Prostate gland (tissue), 2 donors: ENCODE measurements around the gene LATS2. TPM values are rescaled to one million over a fixed set of nuclear protein-coding genes. Genes with fewer than 3 reads are reported as not detected.

Experiments used
- DNase-seq: peaks from one replicate; pipeline ENCODE4 v3.0.0-alpha.2; 2019; ENCODE audit warnings: low spot score
- H3K27ac ChIP-seq, 2 donors: fragments of 200-600 bp; sonication (generic); 2 replicates each; pipeline ENCODE4 v1.5.1; 2017 to 2019
- H3K27me3 ChIP-seq: fragments of 200-600 bp; sonication (generic); replicated peaks from 2 replicates; pipeline ENCODE4 v1.5.1; 2019; ENCODE audit not compliant: insufficient read depth
- H3K36me3 ChIP-seq, 2 donors: fragments of 200-600 bp; sonication (generic); 1 replicate in 1 of 2; 2 replicates in 1 of 2; pipeline versions ENCODE4 v1.5.1 to v1.8.1; 2017 to 2019
- H3K4me1 ChIP-seq: fragments of 200-600 bp; sonication (generic); replicated peaks from 2 replicates; pipeline ENCODE4 v1.5.1; 2019
- H3K4me3 ChIP-seq, 2 donors: fragments of 200-600 bp; sonication (generic); 2 replicates each; pipeline ENCODE4 v1.5.1; 2017 to 2019
- H3K9me3 ChIP-seq: fragments of 200-600 bp; sonication (generic); 2 replicates; pipeline ENCODE4 v1.5.1; 2017
- POLR2A ChIP-seq: fragments of 450-650 bp; IDR thresholded peaks from one replicate; pipeline ENCODE4 v1.6.1; 2016; ENCODE audit warnings: antibody characterized with exemption, mild to moderate bottlenecking
- POLR2AphosphoS5 ChIP-seq: sonication (generic); formaldehyde crosslinking; IDR thresholded peaks from one replicate; pipeline ENCODE4 v1.6.1; 2017; ENCODE audit warnings: antibody characterized with exemption
- WGBS: methylation state at CpG from one replicate; pipeline ENCODE4 v1.1.5; 2018; 5-methylcytosine and 5-hydroxymethylcytosine counted together
- intact Hi-C: fragments of 100-400 bp; cut with DNase I; formaldehyde crosslinking; loops from one replicate; pipeline ENCODE4 v1.14.2; 2022
- small RNA-seq, 2 donors: library from RNA; depleted of rRNA; stranded (forward); fragments of <200 nt; gene quantifications; one replicate each; pipeline ENCODE3, GENCODE V24; 2016
- total RNA-seq, 2 donors: library from RNA; depleted of rRNA; stranded (reverse); fragments of >200 nt; gene quantifications; one replicate each; pipeline ENCODE4 v1.1.0, GENCODE V29; 2016
- TF ChIP-seq, protein P1 (sequence below), 4 experiments: fragments of 200-600 bp in 2 of 4; fragments of 450-650 bp in 2 of 4; sonication (generic) in 2 of 4; IDR thresholded peaks; 1 replicate in 3 of 4; 2 replicates in 1 of 4; pipeline ENCODE4 v1.5.1; 2016 to 2019; ENCODE audit warnings: antibody characterized with exemption in 4 of 4, mild to moderate bottlenecking in 2 of 4, moderate library complexity in 2 of 4

Gene LATS2
- total RNA-seq, 2 donors from 2014 or later, result 22.0 to 27.4 TPM

DNA sequence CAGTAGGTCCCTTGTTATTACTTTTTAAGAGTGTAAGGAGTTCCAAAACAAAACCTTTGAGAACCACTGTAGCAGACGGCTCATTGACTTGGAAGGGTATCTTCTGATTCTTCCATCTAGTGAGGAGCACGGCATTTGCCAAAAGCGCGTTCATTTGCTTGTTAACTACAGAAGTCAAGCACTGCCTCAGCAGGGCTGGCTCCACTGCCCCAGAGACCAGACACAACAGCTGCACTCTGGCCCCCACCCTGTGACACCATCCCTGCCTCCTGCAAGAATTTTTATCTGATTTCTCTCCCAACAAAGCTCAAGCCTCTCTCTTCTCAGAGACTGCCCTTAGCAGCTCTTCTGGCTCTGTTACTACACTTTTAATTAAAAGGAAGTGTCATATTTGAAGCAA is 138.1 kb downstream of the LATS2 start:
- 61% methylated on average over 4 of the region's 4 CpGs for WGBS
- no peaks in the 10 kb centered on the region for H3K4me1 ChIP-seq
- DNase-seq, result no peak
- intact Hi-C loops, result no loop called here
- no peaks in the 10 kb centered on the region for H3K9me3 ChIP-seq
- H3K27ac ChIP-seq, result no peak overlapping the region
- H3K4me3 ChIP-seq, result no peak overlapping the region
- TF ChIP-seq POLR2AphosphoS5 (no peak), POLR2A (no peak)
- TF ChIP-seq, protein P1, sequence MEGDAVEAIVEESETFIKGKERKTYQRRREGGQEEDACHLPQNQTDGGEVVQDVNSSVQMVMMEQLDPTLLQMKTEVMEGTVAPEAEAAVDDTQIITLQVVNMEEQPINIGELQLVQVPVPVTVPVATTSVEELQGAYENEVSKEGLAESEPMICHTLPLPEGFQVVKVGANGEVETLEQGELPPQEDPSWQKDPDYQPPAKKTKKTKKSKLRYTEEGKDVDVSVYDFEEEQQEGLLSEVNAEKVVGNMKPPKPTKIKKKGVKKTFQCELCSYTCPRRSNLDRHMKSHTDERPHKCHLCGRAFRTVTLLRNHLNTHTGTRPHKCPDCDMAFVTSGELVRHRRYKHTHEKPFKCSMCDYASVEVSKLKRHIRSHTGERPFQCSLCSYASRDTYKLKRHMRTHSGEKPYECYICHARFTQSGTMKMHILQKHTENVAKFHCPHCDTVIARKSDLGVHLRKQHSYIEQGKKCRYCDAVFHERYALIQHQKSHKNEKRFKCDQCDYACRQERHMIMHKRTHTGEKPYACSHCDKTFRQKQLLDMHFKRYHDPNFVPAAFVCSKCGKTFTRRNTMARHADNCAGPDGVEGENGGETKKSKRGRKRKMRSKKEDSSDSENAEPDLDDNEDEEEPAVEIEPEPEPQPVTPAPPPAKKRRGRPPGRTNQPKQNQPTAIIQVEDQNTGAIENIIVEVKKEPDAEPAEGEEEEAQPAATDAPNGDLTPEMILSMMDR (IDR thresholded peaks at IDR 0.05), result no peak
- no peaks in the 10 kb centered on the region for H3K27me3 ChIP-seq
- no peaks in the 10 kb centered on the region for H3K36me3 ChIP-seq

Small RNAs within 50 kb of the gene (small RNA-seq; reads per million reads assigned to genes)
- 0 reads per million in 2 donors for gene PPIAP27
- gene RNU4-9P, result 0 reads per million in 2 donors

Other genes with a start within 250 kb of the LATS2 start
- 10 to 100 TPM; 13.3 to 21.0 TPM for gene XPO4, start 158.8 kb downstream of the LATS2 start, total RNA-seq
- gene SAP18, start 78.5 kb upstream of the LATS2 start, total RNA-seq, result 10 to 100 TPM; 84.5 to 84.6 TPM
- gene SKA3, start 115.0 kb upstream of the LATS2 start, total RNA-seq, result 1 to 10 TPM in 1 of 2 donors, under 1 TPM in 1; 0.59 to 4.3 TPM
- 10 to 100 TPM; 51.5 to 89.6 TPM for gene MRPL57, start 115.1 kb upstream of the LATS2 start, total RNA-seq